Nephron progenitor cell (in vitro differentiated cells): ENCODE measurements around the gene MAP3K10.

ENCODE experiments used
- DNase-seq: peaks from one replicate; pipeline ENCODE4 v3.0.0; 2021
- H3K27ac Mint-ChIP-seq: 2 replicates; pipeline ENCODE4 v1.8.0; 2021; ENCODE audit warnings: mild to moderate bottlenecking, moderate library complexity, mixed read lengths
- H3K27me3 Mint-ChIP-seq: 2 replicates; pipeline ENCODE4 v1.8.0; 2021; ENCODE audit warnings: mild to moderate bottlenecking, low read depth, mixed read lengths; ENCODE audit not compliant: poor library complexity
- H3K36me3 Mint-ChIP-seq: 2 replicates; pipeline ENCODE4 v1.8.0; 2021; ENCODE audit warnings: low read depth, mixed read lengths
- H3K4me1 Mint-ChIP-seq: 2 replicates; pipeline ENCODE4 v1.8.0; 2021; ENCODE audit warnings: mixed read lengths
- H3K4me3 Mint-ChIP-seq: 2 replicates; pipeline ENCODE4 v1.8.0; 2021; ENCODE audit warnings: mild to moderate bottlenecking, moderate library complexity, mixed read lengths
- H3K9me3 Mint-ChIP-seq: 2 replicates; pipeline ENCODE4 v1.8.0; 2021; ENCODE audit warnings: mild to moderate bottlenecking, moderate library complexity, mixed read lengths
- CTCF ChIP-seq: fragments of 200-600 bp; sonication (generic); IDR thresholded peaks from 2 replicates; pipeline ENCODE4 v1.5.0; 2021; ENCODE audit warnings: antibody characterized with exemption

The MAP3K10 gene

DNA sequence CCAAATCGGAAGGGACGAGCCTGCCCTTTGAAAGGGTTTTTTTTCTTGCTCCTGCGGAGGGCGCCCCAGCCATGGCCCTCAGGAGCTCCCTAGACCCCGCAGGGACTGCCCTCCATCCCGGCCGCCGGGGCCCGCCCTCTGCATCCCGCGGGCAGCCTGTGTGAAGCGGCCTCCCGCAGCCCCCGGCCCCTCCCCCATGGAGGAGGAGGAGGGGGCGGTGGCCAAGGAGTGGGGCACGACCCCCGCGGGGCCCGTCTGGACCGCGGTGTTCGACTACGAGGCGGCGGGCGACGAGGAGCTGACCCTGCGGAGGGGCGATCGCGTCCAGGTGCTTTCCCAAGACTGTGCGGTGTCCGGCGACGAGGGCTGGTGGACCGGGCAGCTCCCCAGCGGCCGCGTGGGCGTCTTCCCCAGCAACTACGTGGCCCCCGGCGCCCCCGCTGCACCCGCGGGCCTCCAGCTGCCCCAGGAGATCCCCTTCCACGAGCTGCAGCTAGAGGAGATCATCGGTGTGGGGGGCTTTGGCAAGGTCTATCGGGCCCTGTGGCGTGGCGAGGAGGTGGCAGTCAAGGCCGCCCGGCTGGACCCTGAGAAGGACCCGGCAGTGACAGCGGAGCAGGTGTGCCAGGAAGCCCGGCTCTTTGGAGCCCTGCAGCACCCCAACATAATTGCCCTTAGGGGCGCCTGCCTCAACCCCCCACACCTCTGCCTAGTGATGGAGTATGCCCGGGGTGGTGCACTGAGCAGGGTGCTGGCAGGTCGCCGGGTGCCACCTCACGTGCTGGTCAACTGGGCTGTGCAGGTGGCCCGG is 815 bp downstream of the MAP3K10 start:
- Mint-ChIP-seq H3K27me3 (peaks cover 29% of the 10 kb centered on the region), H3K4me1 (peaks cover 15% of the 10 kb centered on the region), H3K27ac (no peak overlapping the region), H3K9me3 (no peaks in the 10 kb centered on the region), H3K36me3 (no peaks in the 10 kb centered on the region), H3K4me3 (peak overlapping the region; percentile 70)
- no peak for TF ChIP-seq CTCF
- DNase-seq = peak; percentile 74

DNA sequence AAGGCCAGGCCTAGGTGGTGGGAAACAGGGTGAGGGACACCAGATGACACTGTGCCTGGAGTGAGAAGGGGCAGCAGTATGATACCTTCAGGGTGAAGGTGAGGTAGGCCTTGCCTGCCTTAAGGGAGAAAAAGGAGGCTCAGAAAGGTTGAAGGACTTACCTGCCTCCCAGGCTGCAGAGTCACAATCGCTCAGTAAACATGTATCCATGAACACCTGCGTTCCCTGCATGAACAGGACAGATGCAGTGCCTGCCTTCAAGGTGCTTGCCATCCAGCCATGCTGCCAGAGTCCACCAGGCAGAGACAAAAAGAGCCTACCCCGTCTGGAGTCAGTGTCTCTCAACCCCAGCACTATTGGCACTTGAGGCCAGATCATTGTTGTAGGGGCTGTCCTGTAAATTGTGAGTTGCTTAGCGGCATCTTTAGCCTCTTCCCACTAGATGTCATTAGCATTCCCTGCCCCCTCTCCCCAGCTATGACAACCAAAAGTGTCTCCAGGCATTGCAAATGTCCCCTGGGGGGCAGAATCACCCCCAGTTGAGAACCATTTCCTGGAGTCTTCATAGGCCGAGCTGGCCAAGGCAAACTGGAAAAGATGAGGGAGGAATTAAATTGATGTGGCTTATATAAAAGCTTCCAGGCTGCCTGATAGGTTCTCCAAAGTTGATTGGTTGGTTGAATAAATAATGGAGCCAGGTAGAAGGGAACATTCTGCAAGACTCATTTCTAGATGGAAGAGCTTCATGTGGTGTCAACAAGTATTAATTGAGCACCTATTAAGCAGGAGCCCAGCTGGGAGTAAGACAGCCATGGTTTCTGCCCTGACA is 1.7 kb downstream of the MAP3K10 start:
- Mint-ChIP-seq H3K27me3 (peaks cover 24% of the 10 kb centered on the region), H3K27ac (no peak overlapping the region), H3K9me3 (no peaks in the 10 kb centered on the region), H3K4me1 (peaks cover 15% of the 10 kb centered on the region), H3K4me3 (peak overlapping the region; percentile 70), H3K36me3 (peaks cover 3% of the 10 kb centered on the region)
- no peak for DNase-seq
- TF ChIP-seq CTCF = no peak

DNA sequence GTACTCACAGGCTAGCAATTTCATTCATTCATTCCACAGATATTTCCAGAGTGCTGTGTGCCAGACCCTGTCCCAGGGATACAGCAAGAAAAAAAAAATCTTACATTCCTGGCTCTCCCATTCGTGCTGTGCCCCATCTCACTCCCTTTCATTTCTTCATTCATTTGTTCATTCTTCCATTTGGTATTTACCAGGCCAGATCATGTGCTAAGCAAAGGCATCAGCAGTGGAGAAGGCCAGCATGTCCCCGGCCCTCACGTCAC is 2.3 kb downstream of the MAP3K10 start:
- H3K4me3 Mint-ChIP-seq = peak overlapping the region; percentile 62
- H3K9me3 Mint-ChIP-seq = no peaks in the 10 kb centered on the region
- H3K36me3 Mint-ChIP-seq = peaks cover 5% of the 10 kb centered on the region
- TF ChIP-seq CTCF = no peak
- peaks cover 18% of the 10 kb centered on the region for H3K27me3 Mint-ChIP-seq
- DNase-seq = no peak
- no peak overlapping the region for H3K27ac Mint-ChIP-seq
- H3K4me1 Mint-ChIP-seq = peaks cover 15% of the 10 kb centered on the region

GRCh38 chr19:40198272-40198990 is 7.2 kb downstream of the MAP3K10 start:
- no peak for TF ChIP-seq CTCF
- H3K27ac Mint-ChIP-seq = no peak overlapping the region

GRCh38 chr19:40200341-40201099 is 9.3 kb downstream of the MAP3K10 start:
- Mint-ChIP-seq H3K27me3 (peaks cover 2% of the 10 kb centered on the region), H3K36me3 (peaks cover 36% of the 10 kb centered on the region), H3K4me3 (no peak overlapping the region), H3K9me3 (no peaks in the 10 kb centered on the region), H3K27ac (no peak overlapping the region), H3K4me1 (no peaks in the 10 kb centered on the region)
- DNase-seq = no peak
- TF ChIP-seq CTCF = no peak

More at GRCh38 chr19:40198272-40198990, 7.2 kb downstream of the MAP3K10 start:
- Mint-ChIP-seq H3K9me3 (no peaks in the 10 kb centered on the region), H3K27me3 (no peaks in the 10 kb centered on the region), H3K4me3 (no peak overlapping the region), H3K36me3 (peaks cover 24% of the 10 kb centered on the region), H3K4me1 (peaks cover 14% of the 10 kb centered on the region)
- no peak for DNase-seq
